Nephron progenitor cell (in vitro differentiated cells): Measurements from ENCODE around the gene CEP57L1.
A peak's percentile ranks its signal among the peaks of the same experiment; 100 is the strongest.
"Not testable (repeated sequence)": the region's sequence is repeated elsewhere in the genome, so short reads cannot be mapped to it uniquely, and the experiment has no call there.

Source experiments
- DNase-seq: peaks from one replicate; pipeline ENCODE4 v3.0.0; 2021
- H3K27ac Mint-ChIP-seq: 2 replicates; pipeline ENCODE4 v1.8.0; 2021; ENCODE audit warnings: mild to moderate bottlenecking, moderate library complexity, mixed read lengths
- H3K27me3 Mint-ChIP-seq: 2 replicates; pipeline ENCODE4 v1.8.0; 2021; ENCODE audit warnings: mild to moderate bottlenecking, low read depth, mixed read lengths; ENCODE audit not compliant: poor library complexity
- H3K36me3 Mint-ChIP-seq: 2 replicates; pipeline ENCODE4 v1.8.0; 2021; ENCODE audit warnings: low read depth, mixed read lengths
- H3K4me1 Mint-ChIP-seq: 2 replicates; pipeline ENCODE4 v1.8.0; 2021; ENCODE audit warnings: mixed read lengths
- H3K4me3 Mint-ChIP-seq: 2 replicates; pipeline ENCODE4 v1.8.0; 2021; ENCODE audit warnings: mild to moderate bottlenecking, moderate library complexity, mixed read lengths
- H3K9me3 Mint-ChIP-seq: 2 replicates; pipeline ENCODE4 v1.8.0; 2021; ENCODE audit warnings: mild to moderate bottlenecking, moderate library complexity, mixed read lengths
- CTCF ChIP-seq: fragments of 200-600 bp; sonication (generic); IDR thresholded peaks from 2 replicates; pipeline ENCODE4 v1.5.0; 2021; ENCODE audit warnings: antibody characterized with exemption

Gene CEP57L1

GRCh38 chr6:109083657-109084056 is 11.7 kb upstream of the CEP57L1 start:
- TF ChIP-seq CTCF = no peak
- peaks cover 10% of the 10 kb centered on the region for H3K4me1 Mint-ChIP-seq
- H3K27me3 Mint-ChIP-seq = peaks cover 2% of the 10 kb centered on the region
- no peak overlapping the region for H3K4me3 Mint-ChIP-seq
- no peaks in the 10 kb centered on the region for H3K9me3 Mint-ChIP-seq
- DNase-seq = no peak
- no peak overlapping the region for H3K27ac Mint-ChIP-seq
- peaks cover 17% of the 10 kb centered on the region for H3K36me3 Mint-ChIP-seq

GRCh38 chr6:109084146-109084545 is 11.2 kb upstream of the CEP57L1 start:
- H3K27me3 Mint-ChIP-seq, H3K9me3 Mint-ChIP-seq, H3K4me3 Mint-ChIP-seq, DNase-seq, H3K27ac Mint-ChIP-seq: not testable (repeated sequence)
- H3K36me3 Mint-ChIP-seq = peaks cover 17% of the 10 kb centered on the region
- peaks cover 10% of the 10 kb centered on the region for H3K4me1 Mint-ChIP-seq

GRCh38 chr6:109087661-109088264 is 7.5 kb upstream of the CEP57L1 start:
- TF ChIP-seq CTCF = no peak
- H3K4me3 Mint-ChIP-seq = no peak overlapping the region
- no peaks in the 10 kb centered on the region for H3K9me3 Mint-ChIP-seq
- no peak overlapping the region for H3K27ac Mint-ChIP-seq
- peaks cover 18% of the 10 kb centered on the region for H3K4me1 Mint-ChIP-seq
- peaks cover 17% of the 10 kb centered on the region for H3K36me3 Mint-ChIP-seq
- H3K27me3 Mint-ChIP-seq = peaks cover 2% of the 10 kb centered on the region
- DNase-seq = no peak

GRCh38 chr6:109088995-109089394 is 6.3 kb upstream of the CEP57L1 start:
- H3K36me3 Mint-ChIP-seq = peaks cover 17% of the 10 kb centered on the region
- no peak overlapping the region for H3K4me3 Mint-ChIP-seq
- peaks cover 2% of the 10 kb centered on the region for H3K27me3 Mint-ChIP-seq
- H3K9me3 Mint-ChIP-seq = no peaks in the 10 kb centered on the region
- H3K4me1 Mint-ChIP-seq = peaks cover 27% of the 10 kb centered on the region
- no peak overlapping the region for H3K27ac Mint-ChIP-seq
- TF ChIP-seq CTCF = no peak
- DNase-seq = no peak

- TF ChIP-seq CTCF = no peak
Measured at GRCh38 chr6:109091314-109092024, 3.8 kb upstream of the CEP57L1 start.

GRCh38 chr6:109092074-109092473 is 3.2 kb upstream of the CEP57L1 start:
- H3K27me3 Mint-ChIP-seq = peaks cover 2% of the 10 kb centered on the region
- no peak for TF ChIP-seq CTCF
- peaks cover 48% of the 10 kb centered on the region for H3K4me1 Mint-ChIP-seq
- H3K4me3 Mint-ChIP-seq = peak overlapping the region; percentile 95
- no peaks in the 10 kb centered on the region for H3K9me3 Mint-ChIP-seq
- peaks cover 3% of the 10 kb centered on the region for H3K36me3 Mint-ChIP-seq
- H3K27ac Mint-ChIP-seq = no peak overlapping the region
- no peak for DNase-seq

More at GRCh38 chr6:109091314-109092024, 3.8 kb upstream of the CEP57L1 start:
- H3K27ac Mint-ChIP-seq = no peak overlapping the region
- peaks cover 42% of the 10 kb centered on the region for H3K4me1 Mint-ChIP-seq
- peaks cover 4% of the 10 kb centered on the region for H3K36me3 Mint-ChIP-seq
- no peak for DNase-seq
- no peaks in the 10 kb centered on the region for H3K9me3 Mint-ChIP-seq
- H3K4me3 Mint-ChIP-seq = peak overlapping the region; percentile 95
- peaks cover 2% of the 10 kb centered on the region for H3K27me3 Mint-ChIP-seq
